B cell (primary cell): Measurements from ENCODE around the gene PSAP. TPM values are rescaled to one million over a fixed set of nuclear protein-coding genes. Genes with fewer than 3 reads are reported as not detected.

Experiments used
- ATAC-seq: fragments of 200-7000 bp; cut with Tn5 transposase; one replicate; pipeline ENCODE4 v1.10.0; 2021; ENCODE audit warnings: low read depth, mild to moderate bottlenecking, moderate number of reproducible peaks, moderate library complexity
- CTCF ChIA-PET: fragments of 350-600 bp; sonication (Branson Sonifier 250); formaldehyde crosslinking; loops from one replicate; lab custom pipeline; 2021; ENCODE audit warnings: antibody characterized with exemption, inconsistent platforms; lab: Charles Lee
- POLR2A ChIA-PET: fragments of 350-600 bp; sonication (Branson Sonifier 250); formaldehyde crosslinking; loops from one replicate; lab custom pipeline; 2021; ENCODE audit warnings: antibody characterized with exemption; lab: Charles Lee
- DNase-seq: peaks from one replicate; pipeline ENCODE4 v3.0.0; 2013
- H2AFZ ChIP-seq: 2 replicates; pipeline ENCODE4 v1.6.1; 2012; ENCODE audit warnings: mild to moderate bottlenecking, low read depth, low read length; ENCODE audit not compliant: insufficient read depth, poor library complexity, severe bottlenecking
- H3K27ac ChIP-seq, 2 donors: 1 replicate in 1 of 2; 2 replicates in 1 of 2; pipeline ENCODE4 v1.5.1; 2012 to 2013; ENCODE audit warnings: low read length in 2 of 2, mild to moderate bottlenecking in 2 of 2, moderate library complexity in 1 of 2
- H3K27me3 ChIP-seq, 4 experiments: fragments of 200-600 bp in 1 of 4; sonication (generic) in 1 of 4; replicated peaks in 1 of 4; 1 replicate in 2 of 4; 2 replicates in 2 of 4; pipeline versions ENCODE4 v1.6.1 to v1.7.0; 2013 to 2016; ENCODE audit warnings: low read length in 3 of 4, mild to moderate bottlenecking in 2 of 4, mixed read lengths in 1 of 4, moderate library complexity in 1 of 4; ENCODE audit not compliant: insufficient read depth in 4 of 4, control insufficient read depth in 3 of 4; ENCODE audit errors: control extremely low read depth in 1 of 4
- H3K36me3 ChIP-seq, 2 experiments: replicated peaks in 1 of 2; 1 replicate in 1 of 2; 2 replicates in 1 of 2; pipeline versions ENCODE4 v1.6.1 to v1.7.1; 2013; ENCODE audit warnings: low read length in 1 of 2; ENCODE audit not compliant: insufficient read depth in 2 of 2, control insufficient read depth in 1 of 2; ENCODE audit errors: control extremely low read depth in 1 of 2, extremely low read depth in 1 of 2
- H3K4me1 ChIP-seq, 2 donors: fragments of 200-600 bp in 1 of 2; sonication (generic) in 1 of 2; 1 replicate in 1 of 2; 2 replicates in 1 of 2; pipeline versions ENCODE4 v1.5.1 to v1.6.1; 2013 to 2017; ENCODE audit warnings: low read length in 2 of 2; ENCODE audit not compliant: control insufficient read depth in 2 of 2, insufficient read depth in 2 of 2
- H3K4me2 ChIP-seq: replicated peaks from 2 replicates; pipeline ENCODE3; 2012; ENCODE audit warnings: mild to moderate bottlenecking, low read depth, low read length; ENCODE audit not compliant: poor library complexity, severe bottlenecking
- H3K4me3 ChIP-seq, 5 experiments: fragments of 200-600 bp in 1 of 5; sonication (generic) in 1 of 5; 1 replicate in 3 of 5; 2 replicates in 2 of 5; pipeline versions ENCODE4 v1.5.1 to v1.7.0; 2011 to 2016; ENCODE audit warnings: low read length in 4 of 5, mild to moderate bottlenecking in 4 of 5, low read depth in 2 of 5, control low read depth in 1 of 5, moderate library complexity in 1 of 5; ENCODE audit not compliant: insufficient read depth in 1 of 5; ENCODE audit errors: control extremely low read depth in 1 of 5, extremely low read depth in 1 of 5
- H3K79me2 ChIP-seq: fragments of 200-600 bp; sonication (generic); one replicate; pipeline ENCODE4 v1.6.0; 2016; ENCODE audit warnings: low read length; ENCODE audit not compliant: control insufficient read depth, insufficient read depth
- H3K9ac ChIP-seq: fragments of 200-600 bp; sonication (generic); 2 replicates; pipeline ENCODE4 v1.6.1; 2017; ENCODE audit warnings: mild to moderate bottlenecking, low read length, moderate library complexity
- H3K9me3 ChIP-seq, 3 donors: one replicate each; pipeline versions ENCODE4 v1.6.1 to v1.7.1; 2013; ENCODE audit warnings: low read length in 2 of 3; ENCODE audit not compliant: control insufficient read depth in 2 of 3, insufficient read depth in 1 of 3; ENCODE audit errors: control extremely low read depth in 1 of 3
- H4K20me1 ChIP-seq: 2 replicates; pipeline ENCODE4 v1.6.0; 2012; ENCODE audit warnings: mild to moderate bottlenecking, low read length; ENCODE audit not compliant: insufficient read depth, control insufficient read depth, poor library complexity, severe bottlenecking
- H3K27ac Mint-ChIP-seq: one replicate; pipeline ENCODE4 v1.8.0; 2021; ENCODE audit warnings: mixed read lengths
- H3K27me3 Mint-ChIP-seq: one replicate; pipeline ENCODE4 v1.8.0; 2021; ENCODE audit warnings: mixed read lengths
- H3K4me1 Mint-ChIP-seq: one replicate; pipeline ENCODE4 v1.8.0; 2021; ENCODE audit warnings: mixed read lengths
- H3K4me3 Mint-ChIP-seq: one replicate; pipeline ENCODE4 v1.8.0; 2021; ENCODE audit warnings: mixed read lengths
- H3K9me3 Mint-ChIP-seq: one replicate; pipeline ENCODE4 v1.8.0; 2022; ENCODE audit warnings: mixed read lengths; ENCODE audit not compliant: insufficient read depth
- CTCF ChIP-seq: fragments of 200-600 bp; IDR thresholded peaks from one replicate; pipeline ENCODE4 v1.8.0; 2022; ENCODE audit warnings: antibody characterized with exemption, mild to moderate bottlenecking
- EZH2 ChIP-seq: IDR thresholded peaks from 2 replicates; pipeline ENCODE4 v1.6.1; 2012; ENCODE audit warnings: borderline replicate concordance, low read depth, mild to moderate bottlenecking, moderate library complexity, low read length; ENCODE audit not compliant: insufficient read depth, poor library complexity, severe bottlenecking
- WGBS: methylation state at CpG from one replicate; pipeline ENCODE4 v1.1.5; 2013; ENCODE audit warnings: missing lambda C conversion rate; ENCODE audit not compliant: insufficient coverage; 5-methylcytosine and 5-hydroxymethylcytosine counted together
- intact Hi-C: fragments of 100-400 bp; cut with micrococcal nuclease; formaldehyde crosslinking; loops from one replicate; pipeline ENCODE4 v1.10.0; 2022
- polyA plus RNA-seq: library from polyadenylated mRNA; depleted of rRNA; stranded (reverse); fragments of >200 nt; gene quantifications from 2 replicates; pipeline ENCODE4 v1.2.3, GENCODE V29; 2012
- total RNA-seq, 2 donors: library from RNA; stranded (reverse); fragments of 120-200 nt in 1 of 2; gene quantifications; 1 replicate in 1 of 2; 2 replicates in 1 of 2; pipeline versions ENCODE4 v1.2.3 to v1.2.4, GENCODE V29; 2013 to 2022

PSAP gene
- total and polyA plus RNA-seq, 2 donors (not counting 1 experiment from before 2014, with no cell fraction given) = 206 to 509 TPM

- Histone ChIP-seq H3K9me3 (peaks cover 0 to 5% (median 0%) of the 10 kb centered on the region in 3 donors), H3K9ac (no peak overlapping the region), H3K4me1 (peaks cover 19 to 33% of the 10 kb centered on the region in 2 donors), H3K4me2 (peak overlapping the region; percentile 28), H3K79me2 (no peaks in the 10 kb centered on the region), H3K4me3 (no peak overlapping the region), H3K27me3 (no peaks in the 10 kb centered on the region), H3K27ac (no peak overlapping the region), H3K36me3 (no peaks in the 10 kb centered on the region), H4K20me1 (no peaks in the 10 kb centered on the region), H2AFZ (no peak overlapping the region)
- 14% methylated on average over 1 of the region's 9 CpGs for WGBS
- TF ChIP-seq CTCF (no peak), EZH2 (no peak)
- CTCF ChIA-PET = interaction anchor here (1.0 to 1.9 kb wide), 6 partner anchors 10 to 95 kb away, joined by 3 to 9 read pairs (median 6); partner anchors contain the start of gene VSIR
- Mint-ChIP-seq H3K9me3 (no peaks in the 10 kb centered on the region), H3K4me1 (peaks cover 27% of the 10 kb centered on the region), H3K27me3 (no peaks in the 10 kb centered on the region), H3K4me3 (no peak overlapping the region), H3K27ac (peak overlapping the region; percentile 8)
- peak; percentile 69 for DNase-seq
- ATAC-seq = peak; percentile 81
- POLR2A ChIA-PET = no interaction called here
- intact Hi-C loops = no loop called here
Measured at GRCh38 chr10:71801361-71801760, 49.7 kb downstream of the PSAP start.

- no peaks in the 10 kb centered on the region for H3K9me3 Mint-ChIP-seq
- no peak overlapping the region for H3K9ac ChIP-seq
- H3K4me3 Mint-ChIP-seq = no peak overlapping the region
- 75% methylated on average over 3 of the region's 3 CpGs for whole genome bisulfite sequencing
- no peak for DNase-seq
- no peak for ATAC-seq
- H3K27me3 Mint-ChIP-seq = no peaks in the 10 kb centered on the region
- peaks cover 0 to 5% (median 2%) of the 10 kb centered on the region in 4 experiments for H3K27me3 ChIP-seq
- peaks cover 27% of the 10 kb centered on the region for H3K4me1 Mint-ChIP-seq
- TF ChIP-seq EZH2 (no peak), CTCF (no peak)
- POLR2A ChIA-PET = no interaction called here
- no peak overlapping the region for H3K27ac ChIP-seq
- CTCF ChIA-PET = interaction anchor here (1.0 to 1.7 kb wide), 3 partner anchors 14 to 96 kb away, joined by 3 to 7 read pairs (median 3); no protein-coding TSS in a partner anchor
- H3K4me1 ChIP-seq = peaks cover 19 to 33% of the 10 kb centered on the region in 2 donors
- H3K4me3 ChIP-seq = no peak overlapping the region
- H3K79me2 ChIP-seq = no peaks in the 10 kb centered on the region
- H2AFZ ChIP-seq = no peak overlapping the region
- intact Hi-C loops = no loop called here
- H3K27ac Mint-ChIP-seq = no peak overlapping the region
- no peaks in the 10 kb centered on the region for H4K20me1 ChIP-seq
- no peaks in the 10 kb centered on the region for H3K36me3 ChIP-seq
- H3K9me3 ChIP-seq = peaks cover 0 to 8% (median 0%) of the 10 kb centered on the region in 3 donors
- no peak overlapping the region for H3K4me2 ChIP-seq
Measured at GRCh38 chr10:71799608-71800453, 51.2 kb downstream of the PSAP start.
